GM12875 (cell line): ENCODE data around the gene HAND1.

Experiments used
- H3K4me3 ChIP-seq: one replicate; pipeline ENCODE4 v1.5.1; 2011; ENCODE audit warnings: low read depth, low read length, control low read depth
- CTCF ChIP-seq: IDR thresholded peaks from 2 replicates; pipeline ENCODE4 v1.5.1; 2011; ENCODE audit warnings: low read depth, mild to moderate bottlenecking, control low read depth, inconsistent platforms, low read length, moderate library complexity, borderline replicate concordance; ENCODE audit not compliant: insufficient read depth

The HAND1 gene

GRCh38 chr5:154493274-154493673 is 15.2 kb upstream of the HAND1 start:
- no peak for TF ChIP-seq CTCF
- H3K4me3 ChIP-seq = no peak overlapping the region

- TF ChIP-seq CTCF = no peak
Measured at GRCh38 chr5:154491941-154492340, 13.9 kb upstream of the HAND1 start.

GRCh38 chr5:154487541-154487940 is 9.5 kb upstream of the HAND1 start:
- H3K4me3 ChIP-seq = no peak overlapping the region

More at GRCh38 chr5:154491941-154492340, 13.9 kb upstream of the HAND1 start:
- no peak overlapping the region for H3K4me3 ChIP-seq

DNA sequence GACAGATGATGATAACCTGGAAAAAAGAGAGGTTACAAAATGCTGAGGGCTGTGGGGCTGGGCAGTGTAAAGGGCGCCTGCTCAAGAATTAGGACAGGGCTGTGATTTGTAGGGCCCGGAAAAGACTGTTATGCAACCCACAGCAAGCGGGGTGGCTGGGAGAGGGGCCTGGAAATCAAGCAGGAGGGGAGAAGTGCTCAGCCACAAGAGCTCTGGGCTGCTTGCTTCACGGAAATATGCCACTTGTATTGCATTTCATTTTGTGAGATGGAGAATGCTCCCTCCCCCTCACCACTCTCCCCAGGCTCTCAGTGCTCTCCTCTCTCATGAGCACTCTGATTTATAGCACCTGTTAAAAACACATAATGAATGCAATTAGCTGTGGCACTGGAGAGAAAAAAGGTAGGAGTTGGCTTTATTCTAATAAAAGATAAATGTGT is 8.4 kb upstream of the HAND1 start:
- TF ChIP-seq CTCF = no peak
- H3K4me3 ChIP-seq = no peak overlapping the region

More at GRCh38 chr5:154487541-154487940, 9.5 kb upstream of the HAND1 start:
- TF ChIP-seq CTCF = no peak

DNA sequence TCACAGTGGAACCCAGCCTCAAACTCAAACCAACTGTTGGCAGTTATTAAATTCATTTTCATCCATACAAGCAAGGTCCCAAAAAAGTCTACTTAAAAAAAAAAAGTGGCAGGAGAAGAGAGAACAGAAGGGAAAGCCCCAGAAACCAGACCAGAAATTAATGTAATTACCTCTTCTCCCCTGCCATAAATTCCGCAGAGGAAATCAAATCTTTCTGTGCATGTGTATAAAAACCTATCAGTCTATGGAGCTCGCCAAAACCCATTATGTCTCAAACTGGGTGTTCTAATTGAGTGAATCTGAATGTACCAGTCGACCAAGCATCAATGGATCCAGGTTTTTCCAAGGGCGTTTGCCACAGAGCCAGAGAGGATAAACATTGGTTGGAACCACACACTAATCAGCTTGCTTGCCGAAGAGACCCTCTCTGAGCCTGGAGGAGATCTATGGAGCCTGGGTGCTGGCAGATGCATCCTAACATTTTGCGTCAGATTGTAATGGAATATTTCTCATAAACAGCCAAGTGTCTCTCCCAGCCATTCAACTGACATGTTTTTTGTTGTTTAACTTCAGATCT is 7.9 kb upstream of the HAND1 start:
- H3K4me3 ChIP-seq = no peak overlapping the region
- no peak for TF ChIP-seq CTCF

GRCh38 chr5:154485096-154485491 is 7.1 kb upstream of the HAND1 start:
- no peak for TF ChIP-seq CTCF
- H3K4me3 ChIP-seq = no peak overlapping the region

- no peak for TF ChIP-seq CTCF
- no peak overlapping the region for H3K4me3 ChIP-seq
Measured at GRCh38 chr5:154484393-154485095, 6.5 kb upstream of the HAND1 start.
